Hepatocyte (in vitro differentiated cells): Measurements from ENCODE around the gene KRT74. TPM values are rescaled to one million over a fixed set of nuclear protein-coding genes. Genes with fewer than 3 reads are reported as not detected.

Experiments
- DNase-seq: peaks from one replicate; pipeline ENCODE4 v3.0.0-alpha.2; 2016; ENCODE audit warnings: low spot score
- H2AFZ ChIP-seq: fragments of 200-600 bp; sonication (generic); 2 replicates; pipeline ENCODE4 v1.6.0; 2016; ENCODE audit warnings: antibody characterized with exemption, mild to moderate bottlenecking
- H3K27ac ChIP-seq: fragments of 200-600 bp; sonication (generic); 2 replicates; pipeline ENCODE4 v1.5.1; 2016; ENCODE audit warnings: mild to moderate bottlenecking
- H3K27me3 ChIP-seq: fragments of 200-600 bp; sonication (generic); 2 replicates; pipeline ENCODE4 v1.6.1; 2016
- H3K36me3 ChIP-seq: fragments of 200-600 bp; sonication (generic); replicated peaks from 2 replicates; pipeline ENCODE4 v1.5.1; 2016; ENCODE audit warnings: low read depth; ENCODE audit not compliant: insufficient read depth
- H3K4me1 ChIP-seq: fragments of 200-600 bp; sonication (generic); 2 replicates; pipeline ENCODE4 v1.5.1; 2016; ENCODE audit warnings: mild to moderate bottlenecking, moderate library complexity; ENCODE audit not compliant: insufficient read depth
- H3K4me2 ChIP-seq: fragments of 200-600 bp; sonication (generic); 2 replicates; pipeline ENCODE4 v1.6.0; 2016
- H3K4me3 ChIP-seq: fragments of 200-600 bp; sonication (generic); 2 replicates; pipeline ENCODE4 v1.5.1; 2016; ENCODE audit warnings: mild to moderate bottlenecking
- H3K79me2 ChIP-seq: fragments of 200-600 bp; sonication (generic); 2 replicates; pipeline ENCODE4 v1.6.0; 2017; ENCODE audit warnings: mild to moderate bottlenecking
- H3K9me2 ChIP-seq: fragments of 200-600 bp; sonication (generic); replicated peaks from 2 replicates; pipeline ENCODE4 v1.6.0; 2017; ENCODE audit warnings: mild to moderate bottlenecking; ENCODE audit not compliant: insufficient read depth
- H3K9me3 ChIP-seq: fragments of 200-600 bp; sonication (generic); 2 replicates; pipeline ENCODE4 v1.5.1; 2016; ENCODE audit warnings: low read depth, mild to moderate bottlenecking
- H4K20me1 ChIP-seq: fragments of 200-600 bp; sonication (generic); 2 replicates; pipeline ENCODE4 v1.6.0; 2016; ENCODE audit warnings: mild to moderate bottlenecking; ENCODE audit not compliant: insufficient read depth, poor library complexity, severe bottlenecking
- CTCF ChIP-seq: fragments of 200-600 bp; sonication (generic); IDR thresholded peaks from 2 replicates; pipeline ENCODE4 v1.5.1; 2016; ENCODE audit warnings: antibody characterized with exemption, mild to moderate bottlenecking; ENCODE audit not compliant: poor library complexity
- EZH2 ChIP-seq: fragments of 200-600 bp; sonication (generic); IDR thresholded peaks from 2 replicates; pipeline ENCODE4 v1.6.1; 2016; ENCODE audit warnings: antibody characterized with exemption, mild to moderate bottlenecking, borderline replicate concordance
- EZH2phosphoT487 ChIP-seq: fragments of 200-600 bp; sonication (generic); IDR thresholded peaks from one replicate; pipeline ENCODE4 v1.6.1; 2018; ENCODE audit warnings: antibody characterized with exemption, mild to moderate bottlenecking, low read depth, moderate library complexity; ENCODE audit not compliant: unreplicated experiment, severe bottlenecking
- WGBS: methylation state at CpG from one replicate; pipeline ENCODE4 v1.1.6; 2016; ENCODE audit warnings: low lambda C conversion rate; ENCODE audit errors: missing lambda C conversion rate; 5-methylcytosine and 5-hydroxymethylcytosine counted together
- polyA plus RNA-seq: library from polyadenylated mRNA; unstranded; fragments of >200 nt; fragmentation: Nextera tagmentation; extraction: Ambion mirVana; gene quantifications from 2 replicates; pipeline ENCODE4 v1.2.1, GENCODE V29; 2016
- total RNA-seq: library from RNA; depleted of rRNA; stranded (reverse); fragments of >200 nt; gene quantifications from 2 replicates; pipeline ENCODE4 v1.2.3, GENCODE V29; 2014

KRT74 gene
- total and polyA plus RNA-seq, 2 experiments from 2014 or later, result not detected

DNA sequence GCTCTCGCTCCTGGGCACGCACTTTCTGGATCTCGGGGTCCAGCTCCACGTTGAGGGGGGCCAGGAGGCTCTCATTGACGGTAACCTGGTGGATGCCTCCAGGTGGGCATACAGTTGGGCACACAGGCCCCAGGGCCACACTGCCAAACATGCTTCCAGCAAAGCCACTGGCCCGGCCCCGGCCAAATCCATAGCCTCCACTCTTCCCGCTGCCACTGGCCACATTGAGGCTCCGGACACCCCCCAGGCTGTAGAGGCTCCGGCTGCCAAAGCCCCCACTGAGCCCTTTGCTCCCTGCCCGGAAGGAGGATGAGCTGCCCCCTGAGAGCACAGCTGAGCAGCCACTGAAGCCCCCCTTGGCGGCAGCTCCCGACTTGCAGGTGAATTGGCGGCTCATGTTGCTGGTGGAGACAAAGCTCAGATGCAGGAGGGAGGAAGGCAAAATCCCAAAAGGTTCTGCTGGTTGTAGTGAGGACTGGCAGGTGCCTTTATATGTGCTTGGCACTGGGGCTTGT lies 20.9 kb downstream of the KRT74 start, which contains the start of gene KRT71:
Gene KRT71 (minus strand): TSS at position 465 of the 515 bp plus-strand sequence. CDS start 68 bp downstream, at position 397.
- Histone ChIP-seq H3K4me2 (no peak within 1 kb of the TSS), H3K36me3 (no peaks in the 10 kb centered on the region), H3K4me3 (no peak within 1 kb of the TSS), H3K4me1 (no peaks in the 10 kb centered on the region), H3K27me3 (no peaks in the 10 kb centered on the region), H3K79me2 (no peaks in the 10 kb centered on the region), H4K20me1 (no peaks in the 10 kb centered on the region), H3K27ac (peak within 1 kb of the TSS; percentile 29), H3K9me2 (no peaks in the 10 kb centered on the region), H2AFZ (no peak within 1 kb of the TSS), H3K9me3 (no peaks in the 10 kb centered on the region)
- TF ChIP-seq EZH2phosphoT487 (no peak), EZH2 (no peak), CTCF (no peak)
- 96% methylated on average over 14 of the region's 14 CpGs for WGBS
- DNase-seq, result no peak

DNA sequence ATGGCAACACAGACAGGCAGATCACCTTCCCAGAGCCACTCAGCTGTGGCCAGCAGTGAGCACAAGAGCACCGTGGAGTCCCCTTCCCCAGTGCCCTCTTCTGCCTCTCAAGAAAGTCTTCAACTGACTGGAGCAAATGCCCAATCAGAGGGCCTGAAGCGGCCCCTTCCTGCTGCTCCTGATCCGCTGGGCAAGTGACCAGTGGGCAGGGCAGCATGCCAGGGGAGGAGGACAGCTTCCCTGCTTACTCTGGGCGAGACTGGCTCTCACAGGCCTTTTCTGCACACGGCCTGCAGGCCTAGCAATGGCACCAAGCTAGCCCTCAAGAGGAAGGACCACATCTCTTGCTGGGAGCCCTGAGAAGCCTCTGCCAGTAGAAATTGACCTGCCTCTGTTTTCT lies 21.6 kb downstream of the KRT74 start:
- H3K4me3 ChIP-seq, result no peak overlapping the region
- no peaks in the 10 kb centered on the region for H3K9me2 ChIP-seq
- H3K4me1 ChIP-seq, result no peaks in the 10 kb centered on the region
- no peak overlapping the region for H3K4me2 ChIP-seq
- no peaks in the 10 kb centered on the region for H3K36me3 ChIP-seq
- TF ChIP-seq EZH2phosphoT487, result no peak
- no peak for TF ChIP-seq CTCF
- TF ChIP-seq EZH2, result no peak
- H4K20me1 ChIP-seq, result no peaks in the 10 kb centered on the region
- no peaks in the 10 kb centered on the region for H3K9me3 ChIP-seq
- no peaks in the 10 kb centered on the region for H3K27me3 ChIP-seq
- no peak for DNase-seq
- H2AFZ ChIP-seq, result no peak overlapping the region
- 89% methylated on average over 5 of the region's 5 CpGs for WGBS
- H3K79me2 ChIP-seq, result no peaks in the 10 kb centered on the region
- peak overlapping the region; percentile 29 for H3K27ac ChIP-seq

- Histone ChIP-seq H3K36me3 (no peaks in the 10 kb centered on the region), H2AFZ (no peak overlapping the region), H3K9me3 (no peaks in the 10 kb centered on the region), H3K27me3 (no peaks in the 10 kb centered on the region), H3K9me2 (no peaks in the 10 kb centered on the region), H3K4me2 (no peak overlapping the region), H3K4me1 (no peaks in the 10 kb centered on the region), H3K4me3 (no peak overlapping the region), H3K27ac (no peak overlapping the region), H3K79me2 (no peaks in the 10 kb centered on the region), H4K20me1 (no peaks in the 10 kb centered on the region)
- DNase-seq, result peak; percentile 58
- TF ChIP-seq EZH2 (no peak), EZH2phosphoT487 (no peak), CTCF (no peak)
- 38% methylated on average over 6 of the region's 6 CpGs for WGBS
These were observed 22.3 kb downstream of the KRT74 start for GRCh38 chr12:52551216-52551865.
